ENCODE data around the gene IMMT.

IMMT gene

GRCh38 chr2:86157009-86157556, 38.2 kb downstream of the IMMT start:
- DNase-seq (ENCODE audit: insufficient read length, low spot score) (no peak), FAIRE-seq (no peak)
- TF ChIP-seq PAX5 (IDR thresholded peaks at IDR 0.05; ENCODE audit: insufficient read depth, low read length, severe bottlenecking) (no peak), POLR2A (IDR thresholded peaks at IDR 0.05; ENCODE audit: low read depth, low read length) (no peak), SPI1 (IDR thresholded peaks at IDR 0.05; ENCODE audit: low read depth, low read length) (no peak), TAF1 (IDR thresholded peaks at IDR 0.05; ENCODE audit: low read depth, low read length) (no peak), POU2F2 (IDR thresholded peaks at IDR 0.05; ENCODE audit: low read depth, low read length) (no peak), POLR2AphosphoS5 (IDR thresholded peaks at IDR 0.05; ENCODE audit: low read depth, low read length) (no peak)

GRCh38 chr2:86150502-86150901, 44.8 kb downstream of the IMMT start:
- DNase-seq (ENCODE audit: insufficient read length, low spot score) (no peak), FAIRE-seq (no peak)
- TF ChIP-seq PAX5 (IDR thresholded peaks at IDR 0.05; ENCODE audit: insufficient read depth, low read length, severe bottlenecking) (no peak), POLR2A (IDR thresholded peaks at IDR 0.05; ENCODE audit: low read depth, low read length) (no peak), POLR2AphosphoS5 (IDR thresholded peaks at IDR 0.05; ENCODE audit: low read depth, low read length) (no peak), POU2F2 (IDR thresholded peaks at IDR 0.05; ENCODE audit: low read depth, low read length) (no peak), SPI1 (IDR thresholded peaks at IDR 0.05; ENCODE audit: low read depth, low read length) (no peak), TAF1 (IDR thresholded peaks at IDR 0.05; ENCODE audit: low read depth, low read length) (no peak)

DNA sequence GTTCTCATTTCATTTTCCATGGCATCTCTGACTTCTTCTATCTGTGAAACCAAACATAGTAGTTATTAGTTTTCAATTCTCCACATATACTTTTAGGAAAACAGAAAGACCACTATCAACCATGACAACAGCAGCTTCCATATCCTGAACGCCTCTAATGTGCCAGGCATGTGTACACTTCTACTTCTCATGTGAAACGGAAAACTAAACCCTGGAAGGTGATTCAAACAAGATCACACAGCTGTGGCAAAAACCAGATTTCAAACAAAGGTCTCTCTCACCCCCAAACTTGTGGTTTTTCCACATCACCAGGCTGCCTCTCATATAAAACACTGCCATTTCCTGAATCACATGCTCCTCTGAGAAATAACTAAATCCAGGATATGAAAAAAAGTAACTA, 47.5 kb downstream of the IMMT start:
- FAIRE-seq (no peak), DNase-seq (ENCODE audit: insufficient read length, low spot score) (no peak)
- TF ChIP-seq POLR2A (IDR thresholded peaks at IDR 0.05; ENCODE audit: low read depth, low read length) (no peak), PAX5 (IDR thresholded peaks at IDR 0.05; ENCODE audit: insufficient read depth, low read length, severe bottlenecking) (no peak)

- FAIRE-seq (no peak), DNase-seq (ENCODE audit: insufficient read length, low spot score) (no peak)
- TF ChIP-seq POLR2AphosphoS5 (IDR thresholded peaks at IDR 0.05; ENCODE audit: low read depth, low read length) (peak; percentile 41), PAX5 (IDR thresholded peaks at IDR 0.05; ENCODE audit: insufficient read depth, low read length, severe bottlenecking) (no peak)
These were observed 51.2 kb downstream of the IMMT start for GRCh38 chr2:86143926-86144685.

- no peak for TF ChIP-seq POLR2AphosphoS5 (IDR thresholded peaks at IDR 0.05; ENCODE audit: low read depth, low read length)
- no peak for TF ChIP-seq SPI1 (IDR thresholded peaks at IDR 0.05; ENCODE audit: low read depth, low read length)
- TF ChIP-seq POU2F2 (IDR thresholded peaks at IDR 0.05; ENCODE audit: low read depth, low read length) = no peak
- TF ChIP-seq TAF1 (IDR thresholded peaks at IDR 0.05; ENCODE audit: low read depth, low read length) = no peak
- no peak for TF ChIP-seq PAX5 (IDR thresholded peaks at IDR 0.05; ENCODE audit: insufficient read depth, low read length, severe bottlenecking)
- TF ChIP-seq POLR2A (IDR thresholded peaks at IDR 0.05; ENCODE audit: low read depth, low read length) = no peak
- DNase-seq (ENCODE audit: insufficient read length, low spot score) = no peak
- no peak for FAIRE-seq
These were observed 52.0 kb downstream of the IMMT start for GRCh38 chr2:86143307-86143706.

- DNase-seq (ENCODE audit: insufficient read length, low spot score) = no peak
- no peak for FAIRE-seq
- no peak for TF ChIP-seq TAF1 (IDR thresholded peaks at IDR 0.05; ENCODE audit: low read depth, low read length)
- no peak for TF ChIP-seq POLR2A (IDR thresholded peaks at IDR 0.05; ENCODE audit: low read depth, low read length)
- TF ChIP-seq SPI1 (IDR thresholded peaks at IDR 0.05; ENCODE audit: low read depth, low read length) = no peak
- no peak for TF ChIP-seq POLR2AphosphoS5 (IDR thresholded peaks at IDR 0.05; ENCODE audit: low read depth, low read length)
- TF ChIP-seq POU2F2 (IDR thresholded peaks at IDR 0.05; ENCODE audit: low read depth, low read length) = no peak
These were observed 52.6 kb downstream of the IMMT start for GRCh38 chr2:86142436-86143257.

DNA sequence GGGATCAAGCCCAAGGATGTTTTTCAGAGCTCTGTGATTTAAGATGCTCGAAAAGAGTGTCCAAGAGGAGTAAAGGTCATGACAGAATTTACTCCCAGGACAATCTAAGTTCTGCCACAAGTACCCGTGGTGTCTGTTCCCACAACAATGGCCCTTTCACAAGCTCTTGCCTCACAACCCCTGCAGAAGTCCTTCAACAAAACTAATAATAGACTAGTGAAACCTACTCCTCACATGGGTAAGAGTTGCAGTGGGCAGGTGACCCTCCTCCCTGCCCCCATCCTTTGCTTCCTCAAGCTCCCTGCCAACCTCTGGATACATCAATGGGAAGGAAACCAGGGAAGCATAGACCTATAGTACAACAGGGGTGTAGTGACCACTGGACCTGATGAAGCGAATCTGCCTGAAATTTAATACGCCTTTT, 54.3 kb downstream of the IMMT start:
- TF ChIP-seq TAF1 (IDR thresholded peaks at IDR 0.05; ENCODE audit: low read depth, low read length) (no peak), POU2F2 (IDR thresholded peaks at IDR 0.05; ENCODE audit: low read depth, low read length) (no peak), POLR2AphosphoS5 (IDR thresholded peaks at IDR 0.05; ENCODE audit: low read depth, low read length) (no peak; the same call in none of the 2 replicates), POLR2A (IDR thresholded peaks at IDR 0.05; ENCODE audit: low read depth, low read length) (peak; percentile 22; the same call in 1 of the 2 replicates)
- no peak for FAIRE-seq
- no peak for DNase-seq (ENCODE audit: insufficient read length, low spot score)

DNA sequence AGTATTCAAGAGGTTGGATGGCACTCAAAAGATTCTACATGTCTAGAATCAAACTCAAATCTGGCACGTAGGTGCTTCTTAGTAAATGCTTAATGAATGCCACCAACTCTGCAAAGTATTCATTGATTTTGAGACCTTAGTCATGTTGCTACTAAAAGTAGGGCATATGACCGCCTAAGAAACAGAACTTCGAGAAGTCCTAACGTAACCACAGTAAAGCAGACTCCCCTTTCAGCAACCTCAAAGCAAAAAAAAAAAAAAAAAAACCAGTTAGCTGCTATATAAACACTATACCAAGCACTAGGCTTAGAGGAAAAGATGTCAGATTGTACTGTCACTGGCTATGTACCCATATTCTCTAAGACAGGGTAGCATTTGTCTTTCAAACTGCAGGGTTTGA, 55.3 kb downstream of the IMMT start:
- DNase-seq (ENCODE audit: insufficient read length, low spot score) (no peak), FAIRE-seq (no peak)
- no peak for TF ChIP-seq POLR2AphosphoS5 (IDR thresholded peaks at IDR 0.05; ENCODE audit: low read depth, low read length)
- TF ChIP-seq SPI1 (IDR thresholded peaks at IDR 0.05; ENCODE audit: low read depth, low read length) = no peak
- TF ChIP-seq TAF1 (IDR thresholded peaks at IDR 0.05; ENCODE audit: low read depth, low read length) = no peak
- TF ChIP-seq POU2F2 (IDR thresholded peaks at IDR 0.05; ENCODE audit: low read depth, low read length) = no peak
- TF ChIP-seq PAX5 (IDR thresholded peaks at IDR 0.05; ENCODE audit: insufficient read depth, low read length, severe bottlenecking) = no peak
- TF ChIP-seq POLR2A (IDR thresholded peaks at IDR 0.05; ENCODE audit: low read depth, low read length) = no peak

- no peak for DNase-seq (ENCODE audit: insufficient read length, low spot score)
- TF ChIP-seq PAX5 (IDR thresholded peaks at IDR 0.05; ENCODE audit: insufficient read depth, low read length, severe bottlenecking) (no peak), POLR2AphosphoS5 (IDR thresholded peaks at IDR 0.05; ENCODE audit: low read depth, low read length) (peak; percentile 28; the same call in 1 of the 2 replicates)
- no peak for FAIRE-seq
These were observed 56.3 kb downstream of the IMMT start for GRCh38 chr2:86138736-86139625.

Data from GM12891 (cell line).